NB4 (cell line): Measurements from ENCODE around the gene SLK.

Experiments used
- DNase-seq: peaks from one replicate; pipeline ENCODE4 v3.0.0; 2010; ENCODE audit warnings: low read depth
- H3K4me3 ChIP-seq: one replicate; pipeline ENCODE4 v1.5.1; 2011; ENCODE audit warnings: mild to moderate bottlenecking, low read depth, low read length, moderate library complexity
- CTCF ChIP-seq: IDR thresholded peaks from one replicate; pipeline ENCODE4 v1.5.1; 2012; ENCODE audit warnings: low read depth, low read length
- MAX ChIP-seq: IDR thresholded peaks from 2 replicates; pipeline ENCODE4 v1.6.1; 2011; ENCODE audit warnings: low read depth, low read length
- MYC ChIP-seq: IDR thresholded peaks from 2 replicates; pipeline ENCODE4 v1.6.1; 2011; ENCODE audit warnings: low read depth, low read length
- POLR2A ChIP-seq: IDR thresholded peaks from 2 replicates; pipeline ENCODE4 v1.6.1; 2011; ENCODE audit warnings: mild to moderate bottlenecking; ENCODE audit not compliant: insufficient read length; ENCODE audit errors: extremely low read depth

SLK gene

GRCh38 chr10:104002911-104003310 is 36.0 kb downstream of the SLK start:
- TF ChIP-seq MYC = no peak
- no peak for TF ChIP-seq POLR2A
- no peak for TF ChIP-seq CTCF
- TF ChIP-seq MAX = no peak
- H3K4me3 ChIP-seq = no peak overlapping the region
- DNase-seq = peak; percentile 11

GRCh38 chr10:104005172-104005863 is 38.4 kb downstream of the SLK start:
- no peak for DNase-seq
- no peak overlapping the region for H3K4me3 ChIP-seq
- no peak for TF ChIP-seq POLR2A
- TF ChIP-seq MAX = no peak
- TF ChIP-seq CTCF = no peak
- TF ChIP-seq MYC = no peak

- no peak for DNase-seq
- TF ChIP-seq MYC = no peak
- no peak for TF ChIP-seq POLR2A
- TF ChIP-seq CTCF = no peak
- no peak for TF ChIP-seq MAX
- no peak overlapping the region for H3K4me3 ChIP-seq
Measured at GRCh38 chr10:104011904-104012303, 45.0 kb downstream of the SLK start.

- DNase-seq = no peak
- H3K4me3 ChIP-seq = no peak overlapping the region
Measured at GRCh38 chr10:104013489-104013888, 46.5 kb downstream of the SLK start.

GRCh38 chr10:104014176-104014575 is 47.2 kb downstream of the SLK start:
- H3K4me3 ChIP-seq = no peak overlapping the region
- no peak for TF ChIP-seq MYC
- no peak for TF ChIP-seq POLR2A
- TF ChIP-seq MAX = no peak
- TF ChIP-seq CTCF = no peak
- DNase-seq = no peak

More at GRCh38 chr10:104013489-104013888, 46.5 kb downstream of the SLK start:
- no peak for TF ChIP-seq MAX
- no peak for TF ChIP-seq CTCF
